HL-60 (cell line): Measurements from ENCODE around the gene CR2.

Experiments used
- DNase-seq, 2 experiments: peaks; one replicate each; pipeline ENCODE4 v3.0.0-alpha.2; 2010 to 2020; ENCODE audit warnings: low read depth in 1 of 2, low spot score in 1 of 2
- H3K27ac ChIP-seq: fragments of 250-450 bp; sonication (Bioruptor Pico); replicated peaks from 2 replicates; pipeline ENCODE4 v1.5.1; 2020; ENCODE audit warnings: mild to moderate bottlenecking, moderate library complexity
- H3K27me3 ChIP-seq: fragments of 250-450 bp; sonication (Bioruptor Pico); 2 replicates; pipeline ENCODE4 v1.5.1; 2021; ENCODE audit warnings: mild to moderate bottlenecking, moderate library complexity; ENCODE audit not compliant: insufficient read depth, poor library complexity, severe bottlenecking
- H3K4me3 ChIP-seq: replicated peaks from 2 replicates; pipeline ENCODE4 v1.5.1; 2011; ENCODE audit warnings: mild to moderate bottlenecking, control low read depth, low read length; ENCODE audit not compliant: insufficient read depth
- CTCF ChIP-seq: IDR thresholded peaks from one replicate; pipeline ENCODE4 v1.5.1; 2011; ENCODE audit warnings: low read length, control low read depth, inconsistent platforms; ENCODE audit not compliant: insufficient read depth
- GABPA ChIP-seq: IDR thresholded peaks from 2 replicates; pipeline ENCODE4 v1.6.1; 2012; ENCODE audit warnings: low read depth
- POLR2AphosphoS5 ChIP-seq: IDR thresholded peaks from 2 replicates; pipeline ENCODE4 v1.6.1; 2012; ENCODE audit warnings: low read depth
- REST ChIP-seq: IDR thresholded peaks from 2 replicates; pipeline ENCODE4 v1.6.1; 2012; ENCODE audit warnings: low read depth; ENCODE audit not compliant: insufficient replicate concordance
- SPI1 ChIP-seq: IDR thresholded peaks from 2 replicates; pipeline ENCODE4 v1.6.1; 2012; ENCODE audit warnings: low read depth, mild to moderate bottlenecking, borderline replicate concordance

The CR2 gene

GRCh38 chr1:207503950-207504349 lies 49.8 kb downstream of the CR2 start:
- Histone ChIP-seq H3K27me3 (peaks cover 3% of the 10 kb centered on the region), H3K27ac (no peak overlapping the region), H3K4me3 (no peak overlapping the region)
- DNase-seq = no peak
- no peak for TF ChIP-seq REST

- Histone ChIP-seq H3K4me3 (no peak overlapping the region), H3K27ac (no peak overlapping the region), H3K27me3 (peaks cover 3% of the 10 kb centered on the region)
- DNase-seq = no peak
- TF ChIP-seq CTCF (no peak), GABPA (no peak), REST (no peak), SPI1 (no peak), POLR2AphosphoS5 (no peak)
Observed at GRCh38 chr1:207504438-207504837, 50.3 kb downstream of the CR2 start.

- no peak overlapping the region for H3K4me3 ChIP-seq
- no peak for DNase-seq
- no peaks in the 10 kb centered on the region for H3K27me3 ChIP-seq
- no peak overlapping the region for H3K27ac ChIP-seq
- TF ChIP-seq CTCF (no peak), GABPA (no peak), REST (no peak), POLR2AphosphoS5 (no peak), SPI1 (no peak)
Observed at GRCh38 chr1:207510444-207510843, 56.3 kb downstream of the CR2 start.

GRCh38 chr1:207514890-207515289 lies 60.8 kb downstream of the CR2 start:
- Histone ChIP-seq H3K27me3 (no peaks in the 10 kb centered on the region), H3K27ac (no peak overlapping the region), H3K4me3 (no peak overlapping the region)
- TF ChIP-seq POLR2AphosphoS5 = no peak
- no peak for DNase-seq
